Measurements from ENCODE around the gene CD101.

DNA sequence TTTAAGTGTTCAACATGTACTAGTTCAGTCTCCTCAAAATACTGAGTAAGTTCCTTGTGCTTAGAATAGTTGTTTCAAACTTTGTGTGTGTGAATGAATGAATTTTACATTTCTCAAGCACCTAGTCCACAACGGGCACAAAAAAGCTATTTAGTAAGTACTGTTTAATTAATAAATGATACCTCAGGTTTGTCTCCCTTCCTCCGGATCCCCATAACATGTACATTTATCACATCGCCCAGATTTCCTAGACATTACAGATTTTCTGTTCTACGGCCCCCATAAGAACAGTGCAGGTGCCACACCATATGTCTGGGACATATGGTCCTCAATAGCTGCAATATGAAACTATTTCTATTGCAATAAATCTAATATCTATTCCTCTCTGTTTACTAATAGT is 57.2 kb downstream of the CD101 start:
- TF ChIP-seq, protein P1, sequence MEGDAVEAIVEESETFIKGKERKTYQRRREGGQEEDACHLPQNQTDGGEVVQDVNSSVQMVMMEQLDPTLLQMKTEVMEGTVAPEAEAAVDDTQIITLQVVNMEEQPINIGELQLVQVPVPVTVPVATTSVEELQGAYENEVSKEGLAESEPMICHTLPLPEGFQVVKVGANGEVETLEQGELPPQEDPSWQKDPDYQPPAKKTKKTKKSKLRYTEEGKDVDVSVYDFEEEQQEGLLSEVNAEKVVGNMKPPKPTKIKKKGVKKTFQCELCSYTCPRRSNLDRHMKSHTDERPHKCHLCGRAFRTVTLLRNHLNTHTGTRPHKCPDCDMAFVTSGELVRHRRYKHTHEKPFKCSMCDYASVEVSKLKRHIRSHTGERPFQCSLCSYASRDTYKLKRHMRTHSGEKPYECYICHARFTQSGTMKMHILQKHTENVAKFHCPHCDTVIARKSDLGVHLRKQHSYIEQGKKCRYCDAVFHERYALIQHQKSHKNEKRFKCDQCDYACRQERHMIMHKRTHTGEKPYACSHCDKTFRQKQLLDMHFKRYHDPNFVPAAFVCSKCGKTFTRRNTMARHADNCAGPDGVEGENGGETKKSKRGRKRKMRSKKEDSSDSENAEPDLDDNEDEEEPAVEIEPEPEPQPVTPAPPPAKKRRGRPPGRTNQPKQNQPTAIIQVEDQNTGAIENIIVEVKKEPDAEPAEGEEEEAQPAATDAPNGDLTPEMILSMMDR (IDR thresholded peaks at IDR 0.05 in 8 of 11, conservative IDR thresholded peaks at IDR 0.05 in 3 of 11): no peak
- TF ChIP-seq POLR2A (IDR thresholded peaks at IDR 0.05) (no peak), POLR2AphosphoS5 (IDR thresholded peaks at IDR 0.05) (no peak)

Data from spleen (tissue), 7 donors.